Smooth muscle cell (in vitro differentiated cells): ENCODE results near the gene CAST. TPM values are rescaled to one million over a fixed set of nuclear protein-coding genes. Genes with fewer than 3 reads are reported as not detected.

Source experiments
- DNase-seq: peaks from one replicate; lab custom pipeline; 2025; ENCODE audit not compliant: unreplicated experiment; lab: John Stamatoyannopoulos, UW
- H2AFZ ChIP-seq: fragments of 200-600 bp; sonication (generic); 2 replicates; pipeline ENCODE4 v1.6.0; 2016; ENCODE audit warnings: antibody characterized with exemption, low read depth, mild to moderate bottlenecking
- H3F3A ChIP-seq: fragments of 200-600 bp; sonication (generic); 2 replicates; pipeline ENCODE4 v1.6.0; 2017; ENCODE audit warnings: antibody characterized with exemption, low read depth
- H3K27ac ChIP-seq: fragments of 200-600 bp; sonication (generic); 2 replicates; pipeline ENCODE4 v1.5.1; 2016; ENCODE audit warnings: low read depth, mild to moderate bottlenecking
- H3K27me3 ChIP-seq: fragments of 200-600 bp; sonication (generic); 2 replicates; pipeline ENCODE4 v1.6.1; 2016; ENCODE audit warnings: low read depth, mild to moderate bottlenecking
- H3K36me3 ChIP-seq: fragments of 200-600 bp; sonication (generic); 2 replicates; pipeline ENCODE4 v1.5.1; 2016; ENCODE audit warnings: low read depth
- H3K4me1 ChIP-seq: fragments of 200-600 bp; sonication (generic); 2 replicates; pipeline ENCODE4 v1.5.1; 2016; ENCODE audit warnings: low read depth
- H3K4me2 ChIP-seq: fragments of 200-600 bp; sonication (generic); 2 replicates; pipeline ENCODE4 v1.6.0; 2016; ENCODE audit warnings: mild to moderate bottlenecking
- H3K4me3 ChIP-seq: fragments of 200-600 bp; sonication (generic); 2 replicates; pipeline ENCODE4 v1.5.1; 2016; ENCODE audit warnings: mild to moderate bottlenecking
- H3K79me2 ChIP-seq: fragments of 200-600 bp; sonication (generic); 2 replicates; pipeline ENCODE4 v1.6.0; 2016; ENCODE audit warnings: low read depth, mild to moderate bottlenecking
- H3K9ac ChIP-seq: fragments of 200-600 bp; sonication (generic); 2 replicates; pipeline ENCODE4 v1.6.0; 2016; ENCODE audit warnings: low read depth
- H3K9me3 ChIP-seq: fragments of 200-600 bp; sonication (generic); replicated peaks from 2 replicates; pipeline ENCODE4 v1.5.1; 2016; ENCODE audit warnings: low read depth
- H4K20me1 ChIP-seq: fragments of 200-600 bp; sonication (generic); 2 replicates; pipeline ENCODE4 v1.6.0; 2016; ENCODE audit warnings: low read depth
- CTCF ChIP-seq: fragments of 200-600 bp; sonication (generic); IDR thresholded peaks from 2 replicates; pipeline ENCODE4 v1.5.1; 2017; ENCODE audit warnings: borderline replicate concordance, mild to moderate bottlenecking, antibody characterized with exemption; ENCODE audit not compliant: insufficient read depth, poor library complexity, severe bottlenecking
- WGBS: methylation state at CpG from one replicate; pipeline ENCODE4 v1.1.7; 2016; ENCODE audit warnings: low lambda C conversion rate; 5-methylcytosine and 5-hydroxymethylcytosine counted together
- polyA plus RNA-seq: library from polyadenylated mRNA; unstranded; fragments of >200 nt; fragmentation: Nextera tagmentation; extraction: Ambion mirVana; gene quantifications from 2 replicates; pipeline ENCODE4 v1.2.1, GENCODE V29; 2016
- total RNA-seq: library from RNA; depleted of rRNA; stranded (reverse); fragments of >200 nt; gene quantifications from 2 replicates; pipeline ENCODE4 v1.2.3, GENCODE V29; 2014

CAST gene
- total and polyA plus RNA-seq, 2 experiments from 2014 or later = 76.2 to 189 TPM

GRCh38 chr5:96706433-96707111 lies 44.4 kb downstream of the CAST start:
- peaks cover 73% of the 10 kb centered on the region for H4K20me1 ChIP-seq
- DNase-seq = no peak
- H3K79me2 ChIP-seq = peaks cover 77% of the 10 kb centered on the region
- TF ChIP-seq CTCF = no peak
- no peak overlapping the region for H3K27ac ChIP-seq
- H3K27me3 ChIP-seq = no peaks in the 10 kb centered on the region
- 88% methylated on average over 5 of the region's 5 CpGs for WGBS
- H3K4me3 ChIP-seq = no peak overlapping the region
- H3K9ac ChIP-seq = no peak overlapping the region
- no peaks in the 10 kb centered on the region for H3K9me3 ChIP-seq
- no peak overlapping the region for H3K4me2 ChIP-seq
- peaks cover 11% of the 10 kb centered on the region for H3F3A ChIP-seq
- no peaks in the 10 kb centered on the region for H3K36me3 ChIP-seq
- H2AFZ ChIP-seq = no peak overlapping the region
- H3K4me1 ChIP-seq = peaks cover 21% of the 10 kb centered on the region

- H3K9ac ChIP-seq = no peak overlapping the region
- H3K36me3 ChIP-seq = no peaks in the 10 kb centered on the region
- peaks cover 90% of the 10 kb centered on the region for H3K79me2 ChIP-seq
- H3K4me2 ChIP-seq = peak overlapping the region; percentile 7
- peaks cover 89% of the 10 kb centered on the region for H4K20me1 ChIP-seq
- WGBS = 81% methylated on average over 4 of the region's 4 CpGs
- H3K27me3 ChIP-seq = no peaks in the 10 kb centered on the region
- TF ChIP-seq CTCF = no peak
- H3K27ac ChIP-seq = peak overlapping the region; percentile 55
- peaks cover 4% of the 10 kb centered on the region for H3F3A ChIP-seq
- H3K4me1 ChIP-seq = peaks cover 15% of the 10 kb centered on the region
- H3K9me3 ChIP-seq = no peaks in the 10 kb centered on the region
- DNase-seq = no peak
- no peak overlapping the region for H3K4me3 ChIP-seq
- H2AFZ ChIP-seq = no peak overlapping the region
These were observed 46.4 kb downstream of the CAST start for GRCh38 chr5:96708600-96708999.

- no peaks in the 10 kb centered on the region for H3K27me3 ChIP-seq
- 28% methylated on average over 3 of the region's 3 CpGs for WGBS
- DNase-seq = no peak
- H3K79me2 ChIP-seq = peaks cover 90% of the 10 kb centered on the region
- H3K4me1 ChIP-seq = peaks cover 9% of the 10 kb centered on the region
- H2AFZ ChIP-seq = no peak overlapping the region
- peak overlapping the region; percentile 7 for H3K4me2 ChIP-seq
- no peak overlapping the region for H3K9ac ChIP-seq
- H3K27ac ChIP-seq = peak overlapping the region; percentile 55
- no peak for TF ChIP-seq CTCF
- H3F3A ChIP-seq = peaks cover 5% of the 10 kb centered on the region
- H3K36me3 ChIP-seq = no peaks in the 10 kb centered on the region
- H3K9me3 ChIP-seq = no peaks in the 10 kb centered on the region
- H4K20me1 ChIP-seq = peaks cover 85% of the 10 kb centered on the region
- no peak overlapping the region for H3K4me3 ChIP-seq
These were observed 47.1 kb downstream of the CAST start for GRCh38 chr5:96709152-96709821.
